Heart left ventricle (tissue), 16 donors: ENCODE data around the gene COX6B2. TPM values are rescaled to one million over a fixed set of nuclear protein-coding genes. Genes with fewer than 3 reads are reported as not detected.

Source experiments
- ATAC-seq, 4 donors: fragments of 200-7000 bp; cut with Tn5 transposase; one replicate each; pipeline ENCODE4 v1.9.1; 2020 to 2022; ENCODE audit warnings: moderate library complexity in 4 of 4, mild to moderate bottlenecking in 3 of 4, moderate number of reproducible peaks in 1 of 4
- DNase-seq, 5 donors: peaks; one replicate each; pipeline ENCODE4 v3.0.0-alpha.2; 2020
- H3K27ac ChIP-seq, 12 donors: fragments of 200-600 bp; sonication (generic) in 4 of 12; one replicate each; pipeline versions ENCODE4 v1.5.0 to v1.8.0; 2016 to 2022; ENCODE audit warnings: mild to moderate bottlenecking in 2 of 12
- H3K27me3 ChIP-seq, 9 donors: fragments of 200-600 bp; sonication (generic) in 2 of 9; one replicate each; pipeline versions ENCODE4 v1.5.1 to v1.8.0; 2016 to 2022; ENCODE audit warnings: mild to moderate bottlenecking in 3 of 9
- H3K36me3 ChIP-seq, 9 donors: fragments of 200-600 bp; sonication (generic) in 2 of 9; one replicate each; pipeline versions ENCODE4 v1.5.0 to v1.8.0; 2018 to 2022; ENCODE audit warnings: mild to moderate bottlenecking in 2 of 9
- H3K4me1 ChIP-seq, 12 donors: fragments of 200-600 bp; sonication (generic) in 4 of 12; one replicate each; pipeline versions ENCODE4 v1.5.0 to v1.8.0; 2016 to 2022; ENCODE audit warnings: mild to moderate bottlenecking in 3 of 12
- H3K4me3 ChIP-seq, 12 donors: fragments of 200-600 bp; sonication (generic) in 4 of 12; one replicate each; pipeline versions ENCODE4 v1.5.0 to v1.8.0; 2017 to 2022; ENCODE audit warnings: mild to moderate bottlenecking in 9 of 12, moderate library complexity in 4 of 12
- H3K9me3 ChIP-seq, 12 donors: fragments of 200-600 bp; sonication (generic) in 4 of 12; one replicate each; pipeline versions ENCODE4 v1.5.0 to v1.8.0; 2016 to 2022; ENCODE audit warnings: mild to moderate bottlenecking in 1 of 12
- POLR2A ChIP-seq, 2 donors: fragments of 450-650 bp; IDR thresholded peaks; one replicate each; pipeline ENCODE4 v1.6.1; 2017; ENCODE audit warnings: antibody characterized with exemption in 2 of 2, mild to moderate bottlenecking in 2 of 2, moderate library complexity in 2 of 2
- WGBS, 4 donors: extraction: QIAGEN DNeasy Blood & Tissue Kit in 2 of 4; methylation state at CpG; one replicate each; pipeline versions ENCODE4 v1.1.5 to v1.1.7; 2013 to 2018; 5-methylcytosine and 5-hydroxymethylcytosine counted together
- intact Hi-C, 10 donors: fragments of 100-400 bp; cut with DNase I; formaldehyde crosslinking; loops; one replicate each; pipeline versions ENCODE4 v1.11.1 to v1.14.2; 2022
- polyA plus RNA-seq, 2 donors: library from polyadenylated mRNA; stranded (reverse); fragments of 200-250 nt; gene quantifications; one replicate each; pipeline ENCODE4 v1.2.3, GENCODE V29; 2013
- total RNA-seq, 9 donors: library from RNA; depleted of rRNA in 2 of 9; stranded (reverse); fragments of >200 nt in 2 of 9; fragmentation: NEBNext Ultra II Directional in 3 of 9; extraction: Animal tissue kit (Norgen Biotek cat#: 25700) in 3 of 9; gene quantifications; one replicate each; pipeline versions ENCODE4 v1.1.0 to v1.2.4, GENCODE V29; 2016 to 2023
- TF ChIP-seq, protein P1 (sequence below), 12 donors: fragments of 200-600 bp; sonication (generic) in 4 of 12; IDR thresholded peaks; one replicate each; pipeline versions ENCODE4 v1.5.0 to v1.8.0; 2018 to 2022; ENCODE audit warnings: antibody characterized with exemption in 12 of 12, mild to moderate bottlenecking in 5 of 12
- donor health status: ischemic (EF 13 %, LVEDD 7.1; RV severe dilation, severe dysfunction).
- donor health status: healthy with polysubstance abuse.
- donor health status: DM: no; HTN: yes; CAD: no.
- donor health status: DM: no; HTN: no; CAD: no.
- donor health status: ischemic (EF 25% LVEDD 6.9; RV normal size, moderate dysfunction).
- donor health status: ischemic (EF 25% LVEDD 5.7; RV mildly dilated, moderate dysfunction).
- donor health status: healthy.
- donor health status: DM: yes; HTN: yes; CAD: no.
- donor health status: ischemic (EF 35%, LVEDD 5.7; RV mildly dilated, moderate dysfunction).
- donor health status: nonischemic (EF 11% LVEDD 7.7; RV severe dilation, severe dysfunction).
- donor health status: DM: yes; HTN: yes; CAD: no.
- donor health status: PGD.
- donor health status: ischemic (EF 29% LVEDD 5.4; RV normal size, mild dysfunction).
- donor health status: nonischemic (EF 23%, LVEDD 6.1; RV moderate dilation, normal function).

The COX6B2 gene
- total and polyA plus RNA-seq, 11 donors, result 0.16 TPM; not detected in 10

DNA sequence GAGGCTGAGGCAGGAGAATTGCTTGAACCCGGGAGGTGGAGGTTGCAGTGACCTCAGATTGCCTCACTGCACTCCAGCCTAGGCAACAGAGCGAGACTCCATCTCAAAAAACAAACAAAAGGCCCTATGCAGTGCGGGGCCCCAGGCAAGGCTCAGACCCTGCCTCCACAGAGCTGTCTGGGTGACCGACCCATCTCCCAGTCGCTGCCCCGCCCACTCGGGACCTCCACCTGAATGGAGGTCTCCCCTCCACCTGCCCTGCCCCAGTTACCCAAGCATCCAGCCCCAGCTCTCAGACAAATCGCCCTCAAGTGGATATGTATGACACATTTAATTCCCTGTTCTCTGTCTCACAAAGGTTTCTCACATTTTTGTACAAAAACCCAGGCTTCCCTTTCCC lies 10.7 kb upstream of the COX6B2 start:
- Histone ChIP-seq H3K4me1 (peaks cover 0 to 18% (median 0%) of the 10 kb centered on the region in 12 donors), H3K4me3 (no peak overlapping the region), H3K9me3 (no peaks in the 10 kb centered on the region), H3K36me3 (no peaks in the 10 kb centered on the region), H3K27ac (no peak overlapping the region), H3K27me3 (peaks cover 20 to 35% (median 24%) of the 10 kb centered on the region in 9 donors)
- 78 to 91% (median 85%) methylated on average over 8 of the region's 8 CpGs for WGBS, 4 donors
- no peak for TF ChIP-seq POLR2A (IDR thresholded peaks at IDR 0.05)
- TF ChIP-seq, protein P1, sequence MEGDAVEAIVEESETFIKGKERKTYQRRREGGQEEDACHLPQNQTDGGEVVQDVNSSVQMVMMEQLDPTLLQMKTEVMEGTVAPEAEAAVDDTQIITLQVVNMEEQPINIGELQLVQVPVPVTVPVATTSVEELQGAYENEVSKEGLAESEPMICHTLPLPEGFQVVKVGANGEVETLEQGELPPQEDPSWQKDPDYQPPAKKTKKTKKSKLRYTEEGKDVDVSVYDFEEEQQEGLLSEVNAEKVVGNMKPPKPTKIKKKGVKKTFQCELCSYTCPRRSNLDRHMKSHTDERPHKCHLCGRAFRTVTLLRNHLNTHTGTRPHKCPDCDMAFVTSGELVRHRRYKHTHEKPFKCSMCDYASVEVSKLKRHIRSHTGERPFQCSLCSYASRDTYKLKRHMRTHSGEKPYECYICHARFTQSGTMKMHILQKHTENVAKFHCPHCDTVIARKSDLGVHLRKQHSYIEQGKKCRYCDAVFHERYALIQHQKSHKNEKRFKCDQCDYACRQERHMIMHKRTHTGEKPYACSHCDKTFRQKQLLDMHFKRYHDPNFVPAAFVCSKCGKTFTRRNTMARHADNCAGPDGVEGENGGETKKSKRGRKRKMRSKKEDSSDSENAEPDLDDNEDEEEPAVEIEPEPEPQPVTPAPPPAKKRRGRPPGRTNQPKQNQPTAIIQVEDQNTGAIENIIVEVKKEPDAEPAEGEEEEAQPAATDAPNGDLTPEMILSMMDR (IDR thresholded peaks at IDR 0.05), result no peak
- intact Hi-C loops, result no loop called here
- ATAC-seq, result no peak
- DNase-seq, result no peak

DNA sequence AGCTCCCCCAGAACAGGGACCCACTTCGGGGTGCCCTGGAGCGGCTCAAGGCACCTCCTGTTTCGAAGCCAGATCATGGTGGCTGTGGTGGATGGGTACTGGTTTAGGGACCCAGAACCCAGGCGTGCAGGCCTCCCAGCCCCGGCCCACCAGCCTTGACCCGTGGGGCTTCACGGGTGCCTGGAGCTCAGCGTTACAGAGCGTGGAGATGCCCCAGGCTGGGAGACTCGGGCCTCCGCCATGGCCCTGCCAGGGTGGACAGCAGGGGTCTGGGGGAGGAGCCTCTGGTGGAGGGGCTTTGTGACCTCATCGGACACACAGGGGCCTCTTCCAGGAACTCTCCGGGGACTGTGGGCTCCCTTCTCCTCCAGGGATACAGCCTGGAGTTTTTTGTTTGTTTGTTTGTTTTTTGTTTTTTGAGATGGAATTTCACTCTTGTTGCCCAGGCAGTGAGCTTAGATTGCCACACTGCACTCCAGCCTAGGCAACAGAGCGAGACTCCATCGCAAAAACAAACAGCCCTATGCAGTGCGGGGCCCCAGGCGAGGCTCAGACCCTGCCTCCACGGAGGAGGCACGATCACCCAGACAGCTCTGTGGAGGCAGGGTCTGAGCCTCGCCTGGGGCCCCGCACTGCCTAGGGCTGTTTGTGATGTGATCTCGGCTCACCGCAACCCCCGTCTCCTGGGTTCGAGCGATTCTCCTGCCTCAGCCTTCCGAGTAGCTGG lies 8.6 kb upstream of the COX6B2 start, which contains the start of gene GARIN5B:
Gene GARIN5B (minus strand): TSS at position 271 of the 727 bp plus-strand sequence. CDS start 194 bp downstream, at position 77.
- ATAC-seq (no peak), DNase-seq (peak in 1 of 5 donors; percentile 46)
- H3K27ac ChIP-seq, result no peak within 1 kb of the TSS
- 77 to 80% (median 78%) methylated on average over 22 to 27 of the region's 27 CpGs for WGBS, 4 donors
- H3K27me3 ChIP-seq, result peaks cover 2 to 17% (median 5%) of the 10 kb centered on the region in 9 donors
- H3K36me3 ChIP-seq, result no peaks in the 10 kb centered on the region
- H3K4me3 ChIP-seq, result no peak within 1 kb of the TSS
- TF ChIP-seq, protein P1 (IDR thresholded peaks at IDR 0.05), result no peak
- intact Hi-C loops, result no loop called here
- H3K9me3 ChIP-seq, result no peaks in the 10 kb centered on the region
- no peaks in the 10 kb centered on the region for H3K4me1 ChIP-seq

GRCh38 chr19:55362174-55362989 lies 7.9 kb upstream of the COX6B2 start:
- Histone ChIP-seq H3K27me3 (peaks cover 0 to 9% (median 0%) of the 10 kb centered on the region in 9 donors), H3K36me3 (no peaks in the 10 kb centered on the region), H3K4me1 (no peaks in the 10 kb centered on the region), H3K27ac (no peak overlapping the region), H3K4me3 (no peak overlapping the region), H3K9me3 (no peaks in the 10 kb centered on the region)
- ATAC-seq (no peak), DNase-seq (peak in 1 of 5 donors; percentile 34)
- 69 to 76% (median 73%) methylated on average over 30 to 38 of the region's 38 CpGs for WGBS, 4 donors
- no peak for TF ChIP-seq POLR2A (IDR thresholded peaks at IDR 0.05)
- TF ChIP-seq, protein P1 (IDR thresholded peaks at IDR 0.05), result no peak
- intact Hi-C loops, result no loop called here

DNA sequence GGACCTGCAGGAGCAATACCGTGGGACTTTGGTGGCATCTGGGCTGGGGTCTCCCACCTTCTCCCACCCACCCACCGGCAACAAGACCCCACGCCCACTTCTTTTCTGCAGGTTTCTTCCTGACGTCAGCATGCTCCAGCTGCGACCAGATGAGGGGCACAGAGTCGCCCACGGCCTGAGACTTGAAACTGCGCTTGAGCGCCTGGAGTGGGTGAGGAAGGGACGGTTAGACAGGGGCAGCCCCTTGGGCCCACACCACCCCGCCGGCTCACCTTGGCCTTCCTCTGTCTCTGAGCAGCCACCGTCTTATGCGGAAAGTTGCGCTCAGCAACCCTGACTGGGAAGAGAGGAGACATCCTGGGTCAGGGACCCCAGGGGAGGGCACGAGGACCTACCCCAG lies 6.4 kb upstream of the COX6B2 start:
- H3K36me3 ChIP-seq, result no peaks in the 10 kb centered on the region
- H3K9me3 ChIP-seq, result no peaks in the 10 kb centered on the region
- ATAC-seq (no peak), DNase-seq (no peak)
- no peak overlapping the region for H3K4me3 ChIP-seq
- intact Hi-C loops, result no loop called here
- H3K27me3 ChIP-seq, result peaks cover 0 to 18% (median 2%) of the 10 kb centered on the region in 9 donors
- no peak overlapping the region for H3K27ac ChIP-seq
- TF ChIP-seq, protein P1 (IDR thresholded peaks at IDR 0.05), result no peak
- no peak for TF ChIP-seq POLR2A (IDR thresholded peaks at IDR 0.05)
- no peaks in the 10 kb centered on the region for H3K4me1 ChIP-seq
- WGBS, 4 donors, result 89 to 92% (median 91%) methylated on average over 16 of the region's 16 CpGs
